DMS79 (cell line): ENCODE results near the gene HP.
"Not testable (repeated sequence)": the region's sequence is repeated elsewhere in the genome, so short reads cannot be mapped to it uniquely, and the experiment has no call there.

Experiments used
- DNase-seq: peaks from one replicate; lab custom pipeline; 2025; lab: John Stamatoyannopoulos, UW

Gene HP

GRCh38 chr16:72054254-72054847 lies at the start of gene HP:
TSS of gene HP (plus strand) at chr16:72054505. CDS start at chr16:72054653, 148 bp downstream.
- not testable (repeated sequence) for DNase-seq

- not testable (repeated sequence) for DNase-seq
Observed at GRCh38 chr16:72008065-72008423, 46.3 kb upstream of the HP start.

GRCh38 chr16:72008424-72009216 lies 45.7 kb upstream of the HP start, which contains the start of gene DHODH:
TSS of gene DHODH (plus strand) at chr16:72008744. CDS start at chr16:72008765, 21 bp downstream.
- peak; percentile 87 for DNase-seq

- no peak for DNase-seq
Observed at GRCh38 chr16:72009779-72010178, 44.5 kb upstream of the HP start.

GRCh38 chr16:72012607-72013006 lies 41.7 kb upstream of the HP start:
- no peak for DNase-seq

- DNase-seq: peak; percentile 17
Observed at GRCh38 chr16:72013389-72013788, 40.9 kb upstream of the HP start.

- DNase-seq: no peak
Observed at GRCh38 chr16:72013888-72014581, 40.3 kb upstream of the HP start.

- DNase-seq: no peak
Observed at GRCh38 chr16:72014675-72015074, 39.6 kb upstream of the HP start.

GRCh38 chr16:72015124-72015523 lies 39.2 kb upstream of the HP start:
- no peak for DNase-seq

- DNase-seq: no peak
Observed at GRCh38 chr16:72018470-72018869, 35.8 kb upstream of the HP start.

GRCh38 chr16:72021043-72021442 lies 33.3 kb upstream of the HP start:
- DNase-seq: no peak

- no peak for DNase-seq
Observed at GRCh38 chr16:72022127-72022526, 32.2 kb upstream of the HP start.

GRCh38 chr16:72023962-72024361 lies 30.3 kb upstream of the HP start:
- DNase-seq: no peak

- no peak for DNase-seq
Observed at GRCh38 chr16:72024862-72025382, 29.4 kb upstream of the HP start.

GRCh38 chr16:72025404-72026114 lies 28.7 kb upstream of the HP start:
- DNase-seq: no peak

- DNase-seq: no peak
Observed at GRCh38 chr16:72027669-72028378, 26.5 kb upstream of the HP start.

- no peak for DNase-seq
Observed at GRCh38 chr16:72029567-72030271, 24.6 kb upstream of the HP start.

GRCh38 chr16:72033437-72033836 lies 20.9 kb upstream of the HP start:
- no peak for DNase-seq

- no peak for DNase-seq
Observed at GRCh38 chr16:72036098-72036497, 18.2 kb upstream of the HP start.

GRCh38 chr16:72042157-72042660 lies 12.1 kb upstream of the HP start:
- DNase-seq: peak; percentile 39

GRCh38 chr16:72043058-72043457 lies 11.2 kb upstream of the HP start:
- DNase-seq: no peak
